Muscle of arm (tissue), 14 donors: ENCODE results near the gene TLE2. TPM values are rescaled to one million over a fixed set of nuclear protein-coding genes. Genes with fewer than 3 reads are reported as not detected.

Source experiments
- DNase-seq: peaks from one replicate; pipeline ENCODE4 v3.0.0-alpha.2; 2013
- long read RNA-seq, 11 donors: transcript quantifications; one replicate each; lab custom pipeline, GENCODE V29; 2026
- polyA plus RNA-seq, 12 donors: library from polyadenylated mRNA; unstranded; fragments of 120-200 nt; gene quantifications; one replicate each; pipeline ENCODE4 v1.2.1, GENCODE V29; 2013; ENCODE audit not compliant: insufficient read length in 12 of 12

Gene TLE2
- polyA plus RNA-seq: 100 to 1,000 TPM in 1 of 12 donors, 10 to 100 TPM in 10, not detected in 1; 20.0 to 107 (median 28.4) TPM
- long read RNA-seq, donor 1, partial matches to known transcripts: 126 of 127 reads
- long read RNA-seq, donor 1, other reads (novel, unspliced or antisense): 0 of 127 reads
- long read RNA-seq, donor 2: 0 reads
- long read RNA-seq, donor 3: 0 reads
- long read RNA-seq, donor 4: 0 reads
- long read RNA-seq, donor 5, partial matches to known transcripts: 7 of 7 reads
- long read RNA-seq, donor 5, other reads (novel, unspliced or antisense): 0 of 7 reads
- long read RNA-seq, donor 6: 0 reads
- long read RNA-seq, donor 7, partial matches to known transcripts: 0 of 2 reads
- long read RNA-seq, donor 7, other reads (novel, unspliced or antisense): 0 of 2 reads
- long read RNA-seq, donor 8, partial matches to known transcripts: 0 of 2 reads
- long read RNA-seq, donor 8, other reads (novel, unspliced or antisense): 0 of 2 reads
- long read RNA-seq, donor 9: 0 reads
- long read RNA-seq, donor 10: 0 reads
- long read RNA-seq, donor 11: 0 reads

DNA sequence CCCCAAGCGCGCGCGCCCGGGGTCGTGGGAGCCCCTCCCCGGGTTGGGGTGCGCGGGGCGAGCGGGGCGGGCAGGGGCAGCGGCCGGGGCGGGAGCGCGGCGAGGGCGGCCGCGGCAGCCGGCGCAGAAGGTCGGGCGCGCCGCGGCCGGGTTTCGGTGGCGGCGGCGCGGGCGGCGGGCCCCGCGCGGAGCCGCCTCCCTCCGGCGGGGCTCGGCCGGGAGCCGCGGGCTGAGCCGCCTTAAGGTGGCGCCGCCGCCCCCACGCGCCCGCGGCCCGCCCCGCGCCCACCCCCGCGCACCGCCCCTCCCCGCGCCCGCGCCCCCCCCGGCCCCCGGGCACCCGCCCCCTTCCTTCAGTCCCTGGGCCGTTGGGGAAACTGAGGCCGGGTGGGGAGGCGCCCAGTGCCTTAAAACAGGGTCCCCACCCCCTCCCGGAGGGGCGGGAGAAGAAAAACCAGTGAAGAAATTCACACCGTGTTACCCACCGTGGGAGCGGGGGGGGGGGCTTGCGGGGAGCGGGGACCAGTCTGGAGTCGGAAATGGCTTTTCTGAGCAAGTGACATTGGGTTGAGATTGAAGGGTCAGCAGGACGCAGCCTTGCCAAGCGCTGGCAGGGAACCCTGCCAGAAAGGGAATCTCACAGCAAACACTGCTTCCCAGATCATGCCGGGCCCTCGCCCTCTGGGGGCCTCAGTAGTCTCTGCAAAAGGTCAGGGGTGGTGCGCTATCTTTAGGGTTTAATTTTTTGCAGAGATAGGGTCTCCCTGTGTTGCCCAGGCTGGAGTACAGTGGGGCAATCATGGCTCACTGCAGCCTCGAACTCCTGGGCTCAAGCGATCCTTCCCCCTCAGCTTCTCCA lies at the start of gene TLE2:
Gene TLE2, minus strand, starts transcription at position 216 of the 859 bp plus-strand sequence. CDS start 376 bp downstream, outside the sequence.
- DNase-seq: no peak

- DNase-seq: peak; percentile 60
Observed at GRCh38 chr19:3075605-3076431, 46.7 kb upstream of the TLE2 start.

- DNase-seq: no peak
Observed at GRCh38 chr19:3073931-3074595, 45.0 kb upstream of the TLE2 start.

DNA sequence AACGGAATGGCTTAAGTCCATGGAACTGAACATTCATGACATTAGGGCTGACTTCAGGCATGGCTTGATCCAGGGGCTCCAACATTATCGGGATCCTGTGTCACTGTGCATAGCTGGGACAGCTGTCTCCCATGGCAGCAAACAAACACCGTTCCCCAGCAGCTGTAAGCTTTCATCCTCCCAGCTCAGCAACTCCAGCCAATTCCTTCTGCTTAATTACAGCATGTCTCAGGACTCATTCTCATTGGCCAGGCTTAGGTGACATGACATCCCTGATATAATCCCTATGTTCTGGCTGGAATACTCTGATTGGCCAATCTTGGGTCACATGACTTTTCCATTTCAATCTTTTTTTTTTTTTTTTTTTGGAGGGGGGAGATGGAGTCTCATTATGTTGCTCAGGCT lies 44.1 kb upstream of the TLE2 start:
- peak; percentile 58 for DNase-seq

- no peak for DNase-seq
Observed at GRCh38 chr19:3071768-3072167, 42.7 kb upstream of the TLE2 start.

- no peak for DNase-seq
Observed at GRCh38 chr19:3068071-3068470, 39.0 kb upstream of the TLE2 start.

GRCh38 chr19:3067563-3067962 lies 38.5 kb upstream of the TLE2 start:
- no peak for DNase-seq

- DNase-seq: no peak
Observed at GRCh38 chr19:3066482-3067049, 37.5 kb upstream of the TLE2 start.

DNA sequence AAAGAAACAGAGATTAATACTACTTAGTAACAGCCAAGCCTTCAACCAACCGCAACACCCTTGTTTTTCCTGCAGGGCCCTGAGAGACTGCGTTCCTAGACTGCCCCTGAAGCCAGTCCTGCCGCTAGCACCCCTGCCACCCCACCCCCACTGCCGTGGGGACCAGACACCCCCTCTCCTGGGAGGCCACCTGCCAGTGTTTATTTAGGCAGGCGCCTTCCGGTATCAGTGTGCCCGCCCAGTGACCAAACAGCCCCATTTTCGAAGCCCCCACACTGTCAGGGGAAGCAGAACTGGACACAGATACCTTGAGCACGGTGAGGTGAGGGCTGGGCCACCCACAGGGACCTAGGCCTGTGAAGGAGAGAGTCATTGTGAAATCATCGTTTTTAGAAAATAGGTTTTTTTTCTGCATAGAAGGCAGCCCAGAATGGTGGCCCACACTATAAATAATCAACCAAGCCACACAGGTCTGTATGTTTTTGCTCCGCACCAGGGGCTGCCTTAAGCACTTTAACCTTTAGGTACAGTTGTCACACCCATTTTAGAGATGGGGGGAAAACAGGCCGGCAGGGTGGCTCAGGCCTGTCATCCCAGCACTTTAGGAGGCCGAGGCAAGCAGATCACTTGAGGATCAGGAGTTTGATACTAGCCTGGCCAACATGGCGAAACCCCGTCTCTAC lies 36.7 kb upstream of the TLE2 start:
- DNase-seq: no peak

DNA sequence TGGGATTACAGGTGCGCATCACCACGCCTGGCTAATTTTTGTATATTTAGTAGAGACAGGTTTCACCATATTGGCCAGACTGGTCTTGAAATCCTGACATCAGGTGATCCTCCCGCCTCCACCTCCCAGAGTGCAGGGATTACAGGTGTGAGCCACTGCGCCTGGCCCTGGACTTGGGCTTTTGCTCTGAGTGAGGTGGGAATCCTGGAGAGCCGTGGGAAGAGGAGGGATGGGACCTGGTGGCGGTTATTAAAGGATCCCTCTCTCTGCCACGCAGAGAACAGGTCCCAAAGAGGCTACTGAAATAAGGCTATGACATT lies 34.9 kb upstream of the TLE2 start:
- DNase-seq: no peak

DNA sequence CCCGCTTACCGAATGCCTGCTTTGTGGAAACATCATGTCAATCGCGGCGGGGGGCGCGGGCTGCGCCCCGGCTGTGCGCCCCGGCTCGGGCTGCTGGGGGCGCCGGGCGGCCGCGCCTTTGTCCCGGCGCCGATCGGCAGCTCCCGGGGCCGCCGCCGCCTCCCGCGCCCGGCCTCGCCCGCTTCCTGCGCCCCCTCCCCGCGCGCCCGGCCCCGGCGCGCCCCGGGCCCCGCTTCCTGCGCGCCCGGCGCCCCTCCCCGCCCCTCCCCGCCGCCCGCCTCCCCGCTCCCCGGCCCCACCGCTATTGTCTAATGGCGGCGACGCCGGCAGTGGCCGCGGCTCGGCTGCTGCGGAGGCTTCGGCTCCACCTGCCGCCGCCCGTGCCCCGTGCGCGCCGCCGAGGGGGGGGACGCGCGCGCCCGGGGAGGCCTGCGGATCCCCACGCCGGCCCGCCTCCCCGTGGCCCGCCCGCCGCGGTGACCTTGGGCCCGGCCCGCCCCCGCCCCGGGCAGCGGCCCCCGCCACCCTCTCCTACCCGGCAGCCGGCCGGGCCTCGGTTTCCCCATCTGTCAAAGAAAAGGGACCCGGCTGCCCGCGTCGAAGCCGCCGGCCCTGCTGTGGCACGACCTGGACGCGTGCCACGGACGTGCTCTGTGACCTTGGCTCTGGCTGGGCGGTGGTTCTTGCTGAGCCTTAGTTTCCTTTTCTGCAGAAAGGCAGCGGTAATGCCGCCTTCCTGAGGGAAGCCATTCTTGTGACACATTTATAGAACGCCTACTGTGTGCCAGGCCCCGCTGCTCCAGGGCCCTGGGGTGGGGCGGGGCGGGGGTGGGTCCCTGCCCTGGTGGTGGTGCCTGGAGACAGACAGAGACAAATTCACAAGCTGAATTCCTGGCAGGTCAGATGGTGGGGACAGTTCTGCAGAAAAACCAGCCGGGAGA lies 33.4 kb upstream of the TLE2 start, which contains the start of gene TLE5:
Gene TLE5, minus strand, starts transcription at position 331 of the 941 bp plus-strand sequence. Its CDS starts 295 bp downstream, at position 36.
- no peak for DNase-seq

DNA sequence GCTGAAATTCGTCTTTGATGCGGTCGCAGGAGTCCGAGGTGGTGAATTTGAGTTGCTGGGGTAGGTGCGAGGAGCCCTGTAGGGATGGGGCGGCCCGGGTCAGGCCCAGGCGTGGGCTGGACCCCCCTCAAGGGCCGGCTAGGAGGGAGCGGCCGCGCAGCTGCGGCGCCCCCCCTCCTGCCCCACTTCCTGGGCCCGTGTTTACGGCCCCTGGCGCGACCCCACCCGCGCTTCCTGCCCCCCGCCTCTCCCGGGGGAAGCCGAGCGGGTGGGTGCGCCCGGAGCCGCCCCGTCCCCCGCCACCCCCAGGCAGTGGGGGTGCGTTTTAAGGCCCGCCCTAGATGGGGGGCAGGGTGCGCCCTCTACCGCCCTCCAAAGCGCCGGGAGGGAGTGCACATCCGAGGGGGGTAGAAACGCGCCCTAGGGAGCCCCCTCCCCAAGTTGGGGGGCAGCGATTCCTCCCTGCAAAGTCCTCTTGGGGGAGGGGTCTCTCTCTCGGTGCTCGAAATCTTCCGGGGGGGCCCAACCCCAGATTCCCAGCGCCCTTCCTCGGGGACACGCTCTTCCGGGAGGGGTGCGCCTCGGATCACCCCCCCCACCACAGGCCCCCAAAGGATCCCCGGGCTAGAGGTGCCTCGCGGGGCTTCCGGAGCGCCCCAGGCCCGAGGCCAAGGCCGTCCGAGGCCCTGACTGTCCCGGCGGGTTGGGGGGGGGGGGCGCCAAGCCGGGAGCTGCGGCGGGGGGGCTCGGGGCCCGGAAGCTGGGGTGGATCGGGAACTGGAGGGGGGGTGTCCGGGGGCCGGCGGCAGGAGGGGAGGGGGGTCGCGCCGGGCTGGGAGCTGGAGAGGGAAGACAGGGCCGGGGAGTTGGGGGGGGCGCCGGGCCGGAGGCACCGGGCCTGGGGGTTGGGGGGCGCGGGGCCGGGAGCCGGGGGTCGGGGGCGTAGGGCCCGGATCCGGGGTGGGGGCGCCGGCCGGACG lies 32.4 kb upstream of the TLE2 start:
- no peak for DNase-seq

- no peak for DNase-seq
Observed at GRCh38 chr19:3060857-3061181, 31.7 kb upstream of the TLE2 start.

DNA sequence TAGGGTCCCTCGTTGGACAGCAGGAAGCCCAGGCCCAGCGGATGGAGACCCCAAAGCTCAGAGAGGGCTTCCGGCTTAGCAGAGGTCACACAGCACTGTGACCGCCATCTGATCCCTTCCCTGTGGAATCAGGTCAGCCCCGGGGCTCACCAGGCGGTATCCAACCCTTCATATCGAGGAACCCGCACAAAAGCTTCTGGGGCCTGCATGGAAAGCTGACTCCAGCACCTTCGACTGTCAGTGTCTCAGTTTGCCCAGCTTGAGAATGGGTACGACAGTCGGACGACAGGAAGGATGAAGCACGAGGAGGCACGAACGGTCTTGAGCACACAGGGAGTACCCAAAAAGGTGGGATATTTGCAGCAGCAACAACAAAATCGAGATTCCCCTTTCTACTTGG lies 30.6 kb upstream of the TLE2 start:
- DNase-seq: no peak

- no peak for DNase-seq
Observed at GRCh38 chr19:3058821-3059314, 29.8 kb upstream of the TLE2 start.

DNA sequence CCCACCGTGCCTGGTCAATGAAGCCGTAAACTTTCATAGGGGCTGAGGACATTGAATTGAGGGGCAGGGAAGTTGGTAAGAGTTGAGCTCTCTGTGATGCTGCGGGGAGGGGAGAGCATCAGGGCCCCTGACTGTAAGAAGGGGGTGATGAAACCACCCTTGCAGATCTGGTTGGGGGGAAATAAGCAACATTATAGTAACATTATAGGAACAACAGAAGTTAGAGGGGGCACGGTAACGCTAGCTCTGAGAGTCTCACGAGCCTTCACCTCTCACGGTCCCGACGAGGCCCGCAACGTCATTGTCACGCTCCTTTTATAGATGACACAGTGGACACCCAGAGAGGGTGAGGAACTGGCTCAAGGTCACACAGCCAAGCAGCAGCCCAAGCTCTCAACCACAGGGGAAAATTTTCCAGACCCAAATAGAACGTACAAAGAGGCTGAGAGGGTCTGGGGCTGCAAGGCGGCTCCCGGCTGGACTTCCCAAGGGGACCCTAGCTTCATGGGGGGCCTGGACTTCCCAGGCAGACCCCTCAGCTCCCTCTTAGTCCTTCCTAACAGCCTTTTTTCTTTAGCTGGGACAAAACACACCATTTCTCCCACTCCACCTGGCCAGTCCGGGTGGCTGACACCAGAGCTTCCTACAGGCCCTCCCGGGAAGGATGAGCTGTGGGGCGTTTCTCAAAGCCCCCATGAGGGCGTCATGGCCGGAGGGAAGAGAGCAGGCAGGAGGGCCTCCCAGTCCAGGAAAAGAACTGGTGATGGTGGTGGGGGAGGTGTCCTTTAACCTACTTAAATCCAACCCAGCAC lies 29.1 kb upstream of the TLE2 start:
- no peak for DNase-seq

DNA sequence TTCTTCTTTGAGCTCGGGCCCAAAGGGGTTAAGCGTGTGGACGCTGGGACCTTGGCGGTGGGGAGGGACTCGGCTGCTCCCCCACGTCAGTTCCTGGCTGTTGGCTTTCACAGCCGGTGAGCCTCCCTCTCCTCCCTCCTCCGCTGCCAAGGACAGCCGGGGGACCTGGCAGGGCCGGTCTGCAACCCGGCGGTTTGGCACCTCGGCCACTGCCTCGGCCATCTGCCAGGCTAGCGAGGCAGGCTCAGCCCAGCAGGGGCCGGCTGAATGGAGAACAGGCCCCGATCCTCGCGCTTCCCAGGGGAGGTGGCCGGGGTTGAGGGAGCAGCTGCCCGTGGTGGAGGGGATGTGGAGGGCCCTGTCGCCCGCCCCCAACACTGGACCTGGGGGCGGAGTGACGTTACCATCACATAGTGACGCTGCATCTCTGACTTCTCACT lies 28.2 kb upstream of the TLE2 start:
- DNase-seq: peak; percentile 84
